Stimulated activated CD4-positive, alpha-beta T cell treated with anti-CD3 and anti-CD28 coated beads, TNF-alpha, amount 100 ng/mL, for 4 hours (primary cell): ENCODE results near the gene RBX1.

Experiments used
- DNase-seq, 3 experiments: peaks; one replicate each; pipeline ENCODE4 v3.0.0-alpha.2; 2020; ENCODE audit warnings: low read depth in 3 of 3

RBX1 gene

DNA sequence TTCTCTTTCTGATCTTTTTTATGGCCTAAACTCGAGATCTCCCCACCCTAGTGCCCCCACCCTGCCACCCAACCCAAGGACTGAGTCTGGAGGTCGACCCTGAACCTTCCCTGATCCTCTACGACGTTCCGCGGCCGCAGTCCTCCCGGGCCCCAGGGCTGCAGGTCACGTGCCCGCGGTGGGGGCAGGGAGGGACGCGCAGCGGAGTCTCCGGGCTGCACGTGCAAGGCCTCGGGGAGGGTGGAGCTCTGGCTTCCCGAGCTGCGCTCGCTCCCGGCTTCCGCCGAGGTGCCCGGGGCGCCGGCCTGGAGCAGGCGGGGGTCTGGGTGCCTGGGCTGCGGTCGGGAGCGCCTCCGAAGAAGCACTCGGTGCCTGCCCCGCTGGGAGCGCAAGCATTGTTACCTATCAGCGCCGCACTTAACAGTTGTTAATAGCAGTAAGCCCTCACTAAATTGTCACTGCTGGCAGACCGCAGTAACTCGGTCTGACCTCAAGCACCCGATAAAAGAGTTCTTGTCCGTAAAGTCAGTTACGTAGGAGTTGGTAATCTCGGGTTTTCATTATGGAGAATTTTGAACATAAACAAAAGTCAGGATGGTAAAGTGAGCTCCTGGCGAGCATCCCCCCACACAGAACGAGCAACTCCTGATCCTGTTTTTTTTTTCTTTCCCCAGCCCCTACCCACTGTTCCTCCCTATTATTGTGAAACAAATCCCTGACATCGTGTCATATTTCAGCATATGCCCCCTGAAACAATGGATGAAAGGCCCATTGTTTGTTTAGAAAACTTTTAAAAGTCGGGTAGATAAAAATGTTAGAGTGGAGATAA is 71.5 kb downstream of the RBX1 start:
- peak; percentile 57 to 78 (median 73) for DNase-seq
